Caco-2 (cell line): ENCODE data around the gene HOXA1. TPM values are rescaled to one million over a fixed set of nuclear protein-coding genes. Genes with fewer than 3 reads are reported as not detected.
"Not testable (repeated sequence)": the region's sequence is repeated elsewhere in the genome, so short reads cannot be mapped to it uniquely, and the experiment has no call there.

ENCODE experiments used
- BruUV-seq: library from RNA; stranded (reverse); fragments of 400-500 nt; replicated peaks from 2 replicates; lab custom pipeline; 2021; lab: Mats Ljungman, UMichigan
- CTCF ChIA-PET: fragments of 300-600 bp; sonication (Branson Sonifier 250); formaldehyde crosslinking; loops from one replicate; lab custom pipeline; 2022; ENCODE audit warnings: antibody characterized with exemption; lab: Charles Lee
- POLR2A ChIA-PET: fragments of 300-600 bp; sonication (Branson Sonifier 250); formaldehyde crosslinking; loops from one replicate; lab custom pipeline; 2022; ENCODE audit warnings: antibody characterized with exemption; lab: Charles Lee
- DNase-seq, 2 experiments: peaks; one replicate each; pipeline versions ENCODE4 v3.0.0 to v3.0.0-alpha.2; 2020 to 2022
- H3K27me3 ChIP-seq: replicated peaks from 2 replicates; pipeline ENCODE4 v1.6.0; 2011; ENCODE audit warnings: low read length; ENCODE audit not compliant: control insufficient read depth, insufficient read depth
- H3K36me3 ChIP-seq: 2 replicates; pipeline ENCODE4 v1.5.1; 2011; ENCODE audit warnings: low read length; ENCODE audit not compliant: control insufficient read depth, insufficient read depth
- H3K4me1 ChIP-seq: fragments of 250-450 bp; sonication (Bioruptor Pico); 2 replicates; pipeline ENCODE4 v1.5.1; 2020; ENCODE audit warnings: mild to moderate bottlenecking
- H3K4me3 ChIP-seq: 2 replicates; pipeline ENCODE4 v1.5.1; 2011; ENCODE audit warnings: low read depth, mild to moderate bottlenecking, control low read depth, low read length
- H3K9me3 ChIP-seq: fragments of 250-450 bp; sonication (Bioruptor Pico); 2 replicates; pipeline ENCODE4 v1.5.1; 2020; ENCODE audit warnings: mild to moderate bottlenecking, moderate library complexity
- H3K27ac Mint-ChIP-seq: one replicate; pipeline ENCODE4 v1.8.0; 2022; ENCODE audit warnings: mixed read lengths; ENCODE audit not compliant: unreplicated experiment
- H3K27me3 Mint-ChIP-seq: one replicate; pipeline ENCODE4 v1.8.0; 2022; ENCODE audit warnings: mixed read lengths; ENCODE audit not compliant: insufficient read depth, unreplicated experiment
- H3K36me3 Mint-ChIP-seq: one replicate; pipeline ENCODE4 v1.8.0; 2022; ENCODE audit warnings: mild to moderate bottlenecking, mixed read lengths; ENCODE audit not compliant: insufficient read depth, unreplicated experiment
- H3K4me1 Mint-ChIP-seq: one replicate; pipeline ENCODE4 v1.8.0; 2022; ENCODE audit warnings: low read depth, mixed read lengths; ENCODE audit not compliant: unreplicated experiment
- H3K4me3 Mint-ChIP-seq: one replicate; pipeline ENCODE4 v1.8.0; 2022; ENCODE audit warnings: mild to moderate bottlenecking, moderate library complexity, mixed read lengths; ENCODE audit not compliant: unreplicated experiment
- H3K9me3 Mint-ChIP-seq: one replicate; pipeline ENCODE4 v1.8.0; 2022; ENCODE audit warnings: mixed read lengths; ENCODE audit not compliant: unreplicated experiment
- CTCF ChIP-seq, 2 experiments: fragments of 200-600 bp in 1 of 2; IDR thresholded peaks; 1 replicate in 1 of 2; 2 replicates in 1 of 2; pipeline versions ENCODE4 v1.5.1 to v1.8.0; 2011 to 2022; ENCODE audit warnings: antibody characterized with exemption in 1 of 2, control low read depth in 1 of 2, inconsistent platforms in 1 of 2, low read depth in 1 of 2, low read length in 1 of 2, mild to moderate bottlenecking in 1 of 2, moderate library complexity in 1 of 2; ENCODE audit not compliant: insufficient read depth in 1 of 2, severe bottlenecking in 1 of 2, unreplicated experiment in 1 of 2
- intact Hi-C: fragments of 100-400 bp; cut with micrococcal nuclease; formaldehyde crosslinking; loops from one replicate; pipeline ENCODE4 v1.10.0; 2022; ENCODE audit not compliant: unreplicated experiment
- total RNA-seq: library from RNA; stranded (reverse); gene quantifications from 2 replicates; pipeline ENCODE4 v1.2.3, GENCODE V29; 2022

Gene HOXA1
- total RNA-seq, 1 experiment from 2014 or later: 18.5 TPM

DNA sequence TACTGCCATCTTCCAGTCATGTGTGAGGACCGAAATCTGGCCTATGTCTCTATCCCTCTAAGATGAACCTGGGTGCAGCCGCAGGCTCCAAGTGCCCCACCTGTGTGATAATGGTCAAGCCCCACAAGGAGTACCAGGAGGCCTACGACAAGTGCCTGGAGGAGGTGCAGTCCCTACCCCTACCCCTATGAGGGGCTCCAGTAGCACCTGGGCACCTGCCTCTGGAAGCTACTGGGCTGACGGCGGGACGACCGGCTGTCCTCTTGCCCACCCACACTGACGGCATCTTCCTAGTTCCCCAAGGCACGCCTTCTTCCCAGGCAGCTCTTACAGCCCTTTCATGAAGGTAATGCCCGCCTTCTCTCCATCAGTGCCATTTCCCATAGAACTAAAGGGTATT lies 47.4 kb downstream of the HOXA1 start:
- POLR2A ChIA-PET: no interaction called here
- CTCF ChIA-PET: no interaction called here

DNA sequence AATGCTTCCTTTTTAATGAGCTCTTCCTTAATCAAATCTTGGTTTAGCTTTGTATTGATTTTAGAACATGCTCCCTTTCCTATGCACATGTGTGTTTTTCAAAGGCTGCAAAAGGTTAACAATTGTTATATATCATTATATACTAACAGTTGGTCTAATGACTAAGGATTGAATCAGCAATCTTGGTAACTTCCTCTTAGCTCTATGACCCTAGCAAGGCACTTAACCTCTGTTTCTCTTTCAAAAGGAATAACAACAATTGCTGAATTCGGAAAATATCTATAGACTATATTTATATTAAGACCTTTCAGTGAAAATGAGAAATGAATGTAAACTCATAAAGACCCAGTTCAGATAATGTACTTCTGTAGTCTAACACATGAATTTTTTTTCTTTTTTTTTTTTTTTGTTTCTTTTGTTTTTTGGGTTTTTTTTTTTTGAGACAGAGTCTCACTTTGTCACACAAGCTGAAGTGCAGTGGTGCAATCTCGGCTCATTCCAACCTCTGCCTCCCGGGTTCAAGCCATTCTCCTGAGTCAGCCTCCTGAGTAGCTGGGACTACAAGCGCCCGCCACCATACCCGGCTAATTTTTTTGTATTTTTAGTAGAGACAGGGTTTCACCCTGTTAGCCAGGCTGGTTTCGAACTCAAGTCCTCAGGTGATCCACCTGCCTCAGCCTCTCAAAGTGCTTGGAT lies 48.8 kb downstream of the HOXA1 start:
- Histone ChIP-seq H3K4me3 (no peak overlapping the region), H3K36me3 (no peaks in the 10 kb centered on the region), H3K9me3 (no peaks in the 10 kb centered on the region), H3K27me3 (no peaks in the 10 kb centered on the region), H3K4me1 (no peaks in the 10 kb centered on the region)
- CTCF ChIA-PET: interaction anchor here (0.6 kb wide), 2 partner anchors 11 to 365 kb away, joined by 4 read pairs; no protein-coding TSS in a partner anchor
- Mint-ChIP-seq H3K4me3 (no peak overlapping the region), H3K4me1 (no peaks in the 10 kb centered on the region), H3K9me3 (no peaks in the 10 kb centered on the region), H3K27me3 (no peaks in the 10 kb centered on the region), H3K27ac (no peak overlapping the region), H3K36me3 (no peaks in the 10 kb centered on the region)
- TF ChIP-seq CTCF (IDR thresholded peaks at IDR 0.05; ENCODE audit: insufficient read depth in 1 of 2, low read depth in 1 of 2, low read length in 1 of 2, severe bottlenecking in 1 of 2, unreplicated experiment in 1 of 2): no peak
- intact Hi-C loops: no loop called here
- POLR2A ChIA-PET: no interaction called here
- DNase-seq: no peak
- BruUV-seq: no TSS peak

More for the DNA sequence above, 47.4 kb downstream of the HOXA1 start:
- BruUV-seq: no TSS peak
- no peak overlapping the region for H3K27ac Mint-ChIP-seq
- no peaks in the 10 kb centered on the region for H3K27me3 ChIP-seq
- no peaks in the 10 kb centered on the region for H3K27me3 Mint-ChIP-seq
- no peaks in the 10 kb centered on the region for H3K9me3 ChIP-seq
- no peak for TF ChIP-seq CTCF (IDR thresholded peaks at IDR 0.05; ENCODE audit: insufficient read depth in 1 of 2, low read depth in 1 of 2, low read length in 1 of 2, severe bottlenecking in 1 of 2, unreplicated experiment in 1 of 2)
- H3K9me3 Mint-ChIP-seq: no peaks in the 10 kb centered on the region
- no peaks in the 10 kb centered on the region for H3K36me3 ChIP-seq
- no peak overlapping the region for H3K4me3 Mint-ChIP-seq
- intact Hi-C loops: no loop called here
- no peaks in the 10 kb centered on the region for H3K4me1 Mint-ChIP-seq
- no peaks in the 10 kb centered on the region for H3K4me1 ChIP-seq
- DNase-seq: peak in 1 of 2 experiments; percentile 16
- H3K4me3 ChIP-seq: no peak overlapping the region
- no peaks in the 10 kb centered on the region for H3K36me3 Mint-ChIP-seq

DNA sequence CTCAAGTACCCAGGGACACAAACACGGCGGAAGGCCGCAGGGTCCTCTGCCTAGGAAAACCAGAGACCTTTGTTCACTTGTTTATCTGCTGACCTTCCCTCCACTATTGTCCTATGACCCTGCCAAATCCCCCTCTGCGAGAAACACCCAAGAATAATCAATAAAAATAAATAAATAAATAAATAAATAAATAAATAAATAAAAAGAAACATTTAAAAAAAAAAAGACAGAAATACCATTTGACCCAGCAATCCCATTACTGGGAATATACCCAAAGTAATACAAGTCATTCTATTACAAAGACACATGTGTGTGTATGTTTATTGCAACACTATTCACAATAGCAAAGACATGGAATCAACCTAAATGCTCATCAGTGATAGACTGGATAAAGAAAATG lies 49.8 kb downstream of the HOXA1 start:
- H3K27me3 Mint-ChIP-seq, H3K36me3 Mint-ChIP-seq, H3K4me1 ChIP-seq, CTCF ChIA-PET, POLR2A ChIA-PET, H3K9me3 Mint-ChIP-seq, H3K9me3 ChIP-seq, H3K4me1 Mint-ChIP-seq, H3K27ac Mint-ChIP-seq, H3K36me3 ChIP-seq, DNase-seq, BruUV-seq, H3K4me3 ChIP-seq, H3K27me3 ChIP-seq, intact Hi-C loops, H3K4me3 Mint-ChIP-seq: not testable (repeated sequence)

DNA sequence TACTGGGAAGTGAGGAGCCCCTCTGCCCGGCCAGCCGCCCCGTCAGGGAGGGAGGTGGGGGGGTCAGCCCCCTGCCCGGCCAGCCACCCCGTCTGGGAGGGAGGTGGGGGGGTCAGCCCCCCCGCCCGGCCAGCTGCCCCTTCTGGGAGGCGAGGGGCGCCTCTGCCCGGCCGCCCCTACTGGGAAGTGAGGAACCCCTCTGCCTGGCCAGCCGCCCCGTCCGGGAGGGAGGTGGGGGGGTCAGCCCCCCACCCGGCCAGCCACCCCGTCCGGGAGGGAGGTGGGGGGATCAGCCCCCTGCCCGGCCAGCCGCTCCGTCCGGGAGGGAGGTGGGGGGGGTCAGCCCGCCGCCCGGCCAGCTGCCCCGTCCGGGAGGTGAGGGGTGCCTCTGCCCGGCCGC lies 50.7 kb downstream of the HOXA1 start:
- H3K4me3 Mint-ChIP-seq, H3K9me3 ChIP-seq, BruUV-seq, H3K4me3 ChIP-seq, H3K27me3 Mint-ChIP-seq, intact Hi-C loops, H3K4me1 ChIP-seq, H3K9me3 Mint-ChIP-seq, H3K36me3 Mint-ChIP-seq, DNase-seq, H3K27ac Mint-ChIP-seq, CTCF ChIA-PET, POLR2A ChIA-PET, H3K27me3 ChIP-seq, H3K4me1 Mint-ChIP-seq, H3K36me3 ChIP-seq: not testable (repeated sequence)

Other genes with a start within 250 kb of the HOXA1 start
- 36.2 and 38.2 TPM in 2 replicates for gene SKAP2, start 231.4 kb downstream of the HOXA1 start, total RNA-seq
- gene HOXA2, start 6.7 kb upstream of the HOXA1 start, total RNA-seq: 1.5 and 1.8 TPM in 2 replicates
- gene HOXA4, start 34.8 kb upstream of the HOXA1 start, total RNA-seq: 4.8 and 5.5 TPM in 2 replicates
- gene HOXA5, start 47.7 kb upstream of the HOXA1 start, total RNA-seq: 4.3 and 4.9 TPM in 2 replicates
- gene HOXA6, start 51.8 kb upstream of the HOXA1 start, total RNA-seq: 5.6 and 8.1 TPM in 2 replicates
- 19.9 and 22.6 TPM in 2 replicates for gene HOXA3, start 56.6 kb upstream of the HOXA1 start, total RNA-seq
- 19.7 and 19.9 TPM in 2 replicates for gene HOXA7, start 60.7 kb upstream of the HOXA1 start, total RNA-seq
- gene HOXA9, start 69.5 kb upstream of the HOXA1 start, total RNA-seq: 14.4 and 16.7 TPM in 2 replicates
- gene HOXA10, start 78.3 kb upstream of the HOXA1 start, total RNA-seq: 7.8 and 9.5 TPM in 2 replicates
- gene HOXA11, start 89.2 kb upstream of the HOXA1 start, total RNA-seq: 0.53 and 0.73 TPM in 2 replicates
- gene HOXA13, start 104.1 kb upstream of the HOXA1 start, total RNA-seq: 0.68 and 1.3 TPM in 2 replicates
- not detected in 2 replicates for gene EVX1, start 146.8 kb upstream of the HOXA1 start, total RNA-seq